K562 (cell line): ENCODE measurements around the gene ADRM1.

Source experiments
- BHLHE40 ChIP-seq: IDR thresholded peaks from 2 replicates; pipeline ENCODE4 v1.6.1; 2011; ENCODE audit warnings: low read length, improper control_type of control experiment
- POLR2A ChIP-seq: fragments of 450-650 bp; conservative IDR thresholded peaks from 2 replicates; pipeline ENCODE4 v1.6.1; 2016
- PTRF ChIP-seq: fragments of 450-650 bp; IDR thresholded peaks from 2 replicates; pipeline ENCODE4 v1.6.1; 2016; ENCODE audit warnings: mild to moderate bottlenecking, missing genetic modification characterization, missing compliant biosample characterization
- RCOR1 ChIP-seq, 2 experiments: IDR thresholded peaks; 2 replicates each; pipeline ENCODE4 v1.6.1; 2012; ENCODE audit warnings: low read depth in 2 of 2, low read length in 2 of 2, borderline replicate concordance in 1 of 2, improper control_type of control experiment in 1 of 2
- SOX6 ChIP-seq: fragments of 450-650 bp; IDR thresholded peaks from 2 replicates; pipeline ENCODE4 v1.6.1; 2014; ENCODE audit warnings: mild to moderate bottlenecking
- SRSF1 ChIP-seq: fragments of 200-400 bp; formaldehyde crosslinking; IDR thresholded peaks from 2 replicates; pipeline ENCODE4 v1.6.1; 2017; ENCODE audit warnings: mild to moderate bottlenecking, low read depth, low read length, moderate library complexity
- TEAD2 ChIP-seq: fragments of 450-650 bp; IDR thresholded peaks from 2 replicates; pipeline ENCODE4 v1.6.1; 2016; ENCODE audit warnings: missing genetic modification characterization, control low read depth, missing compliant biosample characterization
- ZBTB40 ChIP-seq, 2 experiments: fragments of 450-650 bp in 1 of 2; sonication (generic) in 1 of 2; formaldehyde crosslinking in 1 of 2; IDR thresholded peaks; 2 replicates each; pipeline versions ENCODE4 v1.7.1 to v1.9.0; 2016 to 2022; ENCODE audit warnings: inconsistent platforms in 1 of 2, mild to moderate bottlenecking in 1 of 2, missing genetic modification reagents in 1 of 2
- ZNF239 ChIP-seq: fragments of 250-450 bp; sonication (Bioruptor Pico); IDR thresholded peaks from 2 replicates; pipeline ENCODE4 v1.4.0; 2020; ENCODE audit warnings: mild to moderate bottlenecking
- ZSCAN29 ChIP-seq: fragments of 450-650 bp; IDR thresholded peaks from 2 replicates; pipeline ENCODE4 v1.6.1; 2017

DNA sequence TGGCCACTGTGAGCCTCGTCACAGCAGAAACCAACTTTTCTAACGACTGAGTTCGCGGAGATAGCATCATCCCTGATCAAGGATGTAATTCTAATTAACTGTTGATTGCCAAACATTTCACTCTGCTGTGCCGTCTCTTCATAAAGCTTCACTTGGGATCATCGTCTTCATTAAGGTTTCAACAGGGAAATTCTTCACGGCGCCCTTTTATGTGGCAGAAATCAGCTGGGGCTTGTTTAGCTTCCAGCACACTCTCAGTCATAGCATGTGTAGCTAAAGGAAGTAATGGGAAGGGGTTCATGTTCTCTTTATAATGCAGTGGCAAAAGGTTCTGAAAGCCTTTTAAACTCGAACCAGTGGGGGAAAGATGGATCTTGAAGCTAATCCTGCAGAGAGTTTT is 8.9 kb upstream of the ADRM1 start:
- TF ChIP-seq BHLHE40 (no peak), TEAD2 (tag) (no peak), SRSF1 (no peak), SOX6 (no peak), POLR2A (no peak), ZNF239 (CRISPR knock-in tag) (no peak), PTRF (tag) (no peak), RCOR1 (IDR thresholded peaks at IDR 0.05; ENCODE audit: borderline replicate concordance in 1 of 2, low read depth in 2 of 2, low read length in 2 of 2) (no peak), ZSCAN29 (no peak), ZBTB40 (IDR thresholded peaks at IDR 0.05) (no peak), ZBTB40 (CRISPR knock-in tag; IDR thresholded peaks at IDR 0.05) (no peak)
